GM21360 (cell line): Measurements from ENCODE around the gene DYNLL1.
"Not testable (repeated sequence)": the region's sequence is repeated elsewhere in the genome, so short reads cannot be mapped to it uniquely, and the experiment has no call there.

Experiments used
- ATAC-seq: cut with Tn5 transposase; IDR thresholded peaks from one replicate; pipeline ENCODE4 v1.9.1; 2021; ENCODE audit warnings: mild to moderate bottlenecking, moderate library complexity; ENCODE audit not compliant: unreplicated experiment

The DYNLL1 gene

DNA sequence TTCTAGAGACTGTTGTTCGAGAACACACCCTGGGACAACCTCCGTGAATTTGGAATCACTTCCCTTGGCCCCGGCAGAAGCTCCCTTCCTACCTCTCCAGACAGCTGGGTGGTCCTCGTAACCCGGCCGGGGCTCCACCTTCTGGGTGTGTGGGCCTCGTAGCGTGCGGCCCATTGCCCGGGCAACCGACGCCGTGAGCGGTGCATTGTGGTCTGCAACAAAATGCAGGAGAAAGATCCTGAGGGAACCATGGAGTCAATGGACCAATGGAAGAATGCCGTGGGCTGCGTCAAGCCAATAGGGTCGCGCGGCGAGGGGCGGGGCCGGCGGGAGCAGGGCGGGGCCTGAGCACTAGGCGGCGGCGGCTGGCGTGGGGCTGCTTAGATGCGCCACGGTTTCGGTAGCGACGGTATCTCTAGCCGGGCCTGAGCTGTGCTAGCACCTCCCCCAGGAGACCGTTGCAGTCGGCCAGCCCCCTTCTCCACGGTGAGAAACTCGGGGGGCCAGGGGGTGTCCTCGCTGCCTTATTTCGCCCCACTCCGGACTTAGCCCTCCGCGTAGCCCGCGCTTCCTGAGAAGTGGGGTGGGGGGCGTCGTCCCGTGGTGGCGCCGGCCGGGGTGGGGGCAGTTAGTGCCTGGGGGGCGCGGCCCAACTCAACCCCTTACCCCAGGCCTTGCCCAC is at the start of gene DYNLL1:
DYNLL1 (plus strand) TSS at position 383 of the 682 bp plus-strand sequence. CDS start 309 bp downstream, outside the sequence.
- peak; percentile 89 for ATAC-seq

DNA sequence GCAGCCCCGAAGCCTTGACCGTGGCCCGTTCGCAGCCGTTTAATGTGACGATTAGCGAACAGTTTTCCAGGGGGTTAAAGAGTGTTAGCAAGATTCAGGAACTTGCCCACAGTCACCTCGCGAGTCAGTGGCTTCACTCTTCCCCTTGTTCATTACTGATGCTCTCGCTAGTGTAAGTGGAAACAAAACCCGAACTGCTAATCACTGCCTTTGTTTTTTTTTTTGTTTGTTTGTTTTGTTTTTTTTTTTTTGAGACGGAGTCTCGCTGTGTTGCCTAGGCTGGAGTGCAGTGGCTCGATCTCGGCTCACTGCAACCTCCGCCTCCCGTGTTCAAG is 49.1 kb upstream of the DYNLL1 start:
- not testable (repeated sequence) for ATAC-seq

DNA sequence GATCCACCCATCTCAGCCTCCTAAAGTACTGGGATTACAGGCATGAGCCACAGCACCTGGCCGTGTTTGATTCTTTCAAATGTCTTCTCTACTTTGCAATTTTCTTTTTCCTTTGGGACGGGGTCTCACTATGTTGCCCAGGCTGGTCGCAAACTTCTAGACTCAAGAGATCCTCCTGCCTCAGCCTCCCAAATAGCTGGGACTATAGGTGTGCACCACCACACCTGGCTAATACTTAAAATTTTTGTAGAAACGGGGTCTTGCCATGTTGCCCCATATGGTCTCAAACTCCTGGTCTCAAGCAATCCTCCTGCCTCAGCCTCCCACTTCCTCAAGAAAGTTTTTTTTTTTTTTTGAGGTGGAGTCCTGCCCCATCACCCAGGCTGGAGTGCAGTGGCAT is 47.9 kb upstream of the DYNLL1 start:
- ATAC-seq, result no peak

DNA sequence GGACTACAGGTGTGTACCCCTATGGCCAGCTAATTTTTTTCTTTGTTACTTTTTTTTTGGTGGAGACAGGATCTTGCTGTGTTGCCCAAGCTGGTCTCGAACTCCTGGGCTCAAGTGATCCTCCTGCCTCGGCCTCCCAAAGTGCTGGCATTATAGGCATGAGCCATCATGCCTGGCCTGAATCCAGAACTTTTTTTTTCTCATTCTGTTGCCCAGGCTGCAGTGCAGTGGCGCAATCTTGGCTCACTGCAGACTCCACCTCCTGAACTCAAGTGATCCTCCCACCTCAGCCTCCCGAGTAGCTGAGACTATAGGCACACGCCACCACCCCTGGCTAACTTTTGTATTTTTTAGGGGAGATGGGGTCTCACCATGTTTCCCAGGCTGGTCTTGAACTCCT is 43.4 kb upstream of the DYNLL1 start:
- not testable (repeated sequence) for ATAC-seq

DNA sequence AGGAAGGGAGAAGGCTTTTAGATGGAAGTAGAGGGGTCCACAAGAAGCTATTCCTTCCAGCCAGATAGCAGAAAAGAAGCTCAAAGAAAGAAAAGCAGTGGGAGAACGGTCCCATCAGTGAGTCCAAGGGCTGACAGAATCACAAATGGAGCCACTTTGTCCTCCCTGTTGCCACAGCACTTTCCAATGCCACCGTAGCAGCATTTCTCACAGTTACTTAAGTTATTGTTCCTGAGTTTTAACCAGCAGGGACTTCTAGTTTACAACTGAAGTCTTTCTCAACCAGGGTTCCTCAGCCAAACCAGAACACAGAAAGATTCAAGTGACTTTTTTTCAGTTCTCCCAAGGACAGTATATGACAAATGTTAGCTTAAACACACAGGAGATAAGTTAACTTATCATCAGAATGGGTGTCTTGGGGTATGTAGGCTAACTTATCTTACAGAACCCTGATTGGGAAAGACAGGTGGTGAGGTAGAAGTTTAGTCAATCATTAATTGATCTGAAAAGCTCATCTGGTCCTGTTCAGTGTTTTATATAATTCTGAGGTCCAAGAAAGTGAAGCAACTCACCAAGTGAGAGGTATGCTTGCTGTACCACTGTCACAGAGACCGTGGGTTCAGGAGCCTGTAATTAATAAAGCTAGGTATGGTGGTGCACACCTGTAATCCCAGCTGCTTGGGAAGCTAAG is 42.7 kb upstream of the DYNLL1 start:
- no peak for ATAC-seq

DNA sequence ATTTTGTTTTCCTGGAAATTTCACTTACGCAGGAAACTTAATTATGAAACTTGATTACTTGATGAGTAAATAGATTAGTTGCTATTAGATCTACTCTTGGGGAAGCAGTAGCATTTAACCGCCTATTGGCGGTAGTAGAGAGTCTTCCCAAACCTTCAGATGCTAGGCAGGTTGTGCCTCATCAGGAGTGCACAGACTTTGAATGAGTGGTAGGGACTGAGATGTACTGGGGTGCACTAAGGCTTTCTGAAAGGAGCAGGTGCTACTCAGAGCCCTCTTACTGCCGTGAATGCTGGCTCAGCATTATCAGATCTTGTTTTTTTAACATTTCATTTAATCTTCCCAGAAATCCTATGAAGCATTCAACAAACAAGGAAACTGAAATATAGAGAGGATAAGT is 41.9 kb upstream of the DYNLL1 start:
- no peak for ATAC-seq

DNA sequence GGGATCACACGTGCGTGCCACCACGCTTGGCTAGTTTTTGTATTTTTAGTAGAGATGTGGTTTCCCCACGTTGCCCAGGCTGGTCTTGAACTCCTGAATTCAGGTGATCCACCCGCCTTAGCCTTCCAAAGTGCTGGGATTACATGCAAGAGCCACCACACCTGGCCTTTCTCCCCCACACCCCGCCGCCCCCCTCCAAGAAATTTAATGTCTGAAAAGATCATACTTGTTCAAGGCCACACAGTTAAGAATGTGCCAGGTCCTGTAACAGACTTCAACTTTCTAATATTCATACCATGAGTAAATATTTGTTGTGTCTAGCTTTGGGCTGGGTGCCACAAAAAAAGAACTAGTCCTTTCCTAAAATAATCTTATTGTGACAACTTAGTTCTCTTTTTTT is 40.6 kb upstream of the DYNLL1 start:
- no peak for ATAC-seq

DNA sequence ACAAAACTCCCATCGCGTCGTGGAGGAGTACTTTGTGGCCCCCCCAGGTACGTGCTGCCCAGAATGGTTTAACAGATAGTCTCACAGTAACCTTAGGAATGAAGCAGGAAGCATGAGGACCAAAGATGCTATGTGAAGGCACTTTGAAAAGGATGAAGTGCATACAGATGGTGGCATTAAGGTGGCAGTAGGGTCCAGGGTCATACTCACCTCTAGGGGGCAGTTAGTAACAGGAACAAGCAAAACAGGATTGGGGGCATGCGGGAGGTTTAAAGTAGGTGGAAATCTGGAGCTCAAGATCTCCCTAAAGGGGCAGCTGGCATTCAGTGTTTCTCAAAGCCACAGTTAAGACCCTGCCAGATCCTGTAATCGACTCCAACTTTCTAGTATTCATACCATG is 38.8 kb upstream of the DYNLL1 start:
- no peak for ATAC-seq

DNA sequence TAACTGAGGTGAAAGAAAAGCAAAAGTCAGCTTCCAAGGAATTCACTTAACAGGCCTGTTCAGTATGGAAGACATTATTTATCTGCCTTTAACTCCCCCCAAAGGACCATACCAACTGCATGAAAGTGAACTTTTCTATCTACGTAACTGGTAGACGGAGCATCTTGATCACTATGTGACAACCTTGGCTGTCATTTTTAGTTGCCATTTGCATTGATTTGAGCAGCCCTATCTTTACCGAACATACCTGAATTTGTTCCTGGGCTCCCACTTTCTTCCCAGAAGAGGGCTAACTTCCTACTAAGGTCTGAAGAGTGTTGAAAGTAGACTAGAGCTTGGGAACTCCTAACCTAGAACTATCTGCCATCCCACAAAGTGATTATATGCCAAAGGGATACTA is 35.8 kb upstream of the DYNLL1 start:
- no peak for ATAC-seq

DNA sequence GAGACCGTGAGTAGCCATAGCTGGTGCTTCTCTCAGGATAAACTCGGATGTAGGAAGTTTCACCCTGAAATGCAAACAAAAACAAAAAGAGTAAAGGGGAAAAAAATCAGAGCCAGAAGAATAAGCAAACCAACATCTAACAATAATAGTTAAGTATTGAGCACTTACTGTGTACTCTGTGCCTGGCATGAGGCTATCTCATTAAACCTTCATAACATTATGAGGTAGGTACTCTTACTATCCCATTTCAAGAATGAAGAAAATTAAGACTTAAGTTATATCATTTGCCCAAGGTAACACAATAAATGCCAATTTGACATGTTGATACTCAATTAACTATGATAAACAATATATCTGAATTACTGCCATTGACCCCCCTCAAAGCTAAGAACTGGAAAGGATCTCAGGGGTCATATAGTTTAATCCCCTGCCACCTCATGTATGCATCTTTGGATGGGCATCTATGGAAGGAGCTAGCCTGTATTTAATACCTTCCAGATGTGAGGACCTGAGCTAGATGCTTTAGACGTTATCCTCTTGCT is 33.7 kb upstream of the DYNLL1 start:
- no peak for ATAC-seq

DNA sequence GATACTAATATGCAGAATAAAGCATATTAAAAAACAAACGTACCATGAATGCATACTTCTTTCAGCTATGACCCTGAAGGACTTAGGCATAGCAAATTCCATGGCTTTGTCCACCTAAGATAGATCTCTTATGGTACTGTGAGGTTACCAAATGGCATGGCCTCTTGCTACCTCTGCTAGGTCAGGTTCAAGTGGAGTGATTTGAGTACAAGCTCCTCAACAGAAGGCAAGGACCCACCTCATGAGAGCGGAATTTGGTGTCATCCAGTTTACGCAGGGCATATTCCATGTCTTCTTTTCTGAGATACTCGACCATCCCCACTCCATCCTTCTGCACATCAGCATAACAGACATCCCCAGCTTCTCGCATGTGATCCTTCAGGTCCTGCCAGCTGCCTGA is 32.2 kb upstream of the DYNLL1 start:
- ATAC-seq, result no peak

DNA sequence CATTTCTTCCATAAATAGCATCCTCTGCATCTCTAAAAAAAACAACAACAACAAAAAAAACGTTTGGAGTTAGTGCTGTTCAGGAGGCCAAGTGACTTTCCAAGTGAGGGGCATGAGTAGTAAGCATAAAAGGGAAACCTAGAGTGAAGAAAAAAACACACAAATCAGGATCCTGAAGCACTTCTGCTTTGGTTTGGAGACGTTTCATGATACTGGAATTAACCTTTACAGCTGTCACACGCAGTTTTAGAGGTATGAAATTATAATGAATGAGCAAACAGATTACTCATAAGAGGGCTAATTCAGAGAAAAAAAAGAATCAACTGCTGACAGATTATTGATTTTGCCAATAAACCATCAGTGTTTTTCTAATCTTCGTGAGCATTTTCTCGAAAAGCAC is 30.2 kb upstream of the DYNLL1 start:
- ATAC-seq, result no peak

DNA sequence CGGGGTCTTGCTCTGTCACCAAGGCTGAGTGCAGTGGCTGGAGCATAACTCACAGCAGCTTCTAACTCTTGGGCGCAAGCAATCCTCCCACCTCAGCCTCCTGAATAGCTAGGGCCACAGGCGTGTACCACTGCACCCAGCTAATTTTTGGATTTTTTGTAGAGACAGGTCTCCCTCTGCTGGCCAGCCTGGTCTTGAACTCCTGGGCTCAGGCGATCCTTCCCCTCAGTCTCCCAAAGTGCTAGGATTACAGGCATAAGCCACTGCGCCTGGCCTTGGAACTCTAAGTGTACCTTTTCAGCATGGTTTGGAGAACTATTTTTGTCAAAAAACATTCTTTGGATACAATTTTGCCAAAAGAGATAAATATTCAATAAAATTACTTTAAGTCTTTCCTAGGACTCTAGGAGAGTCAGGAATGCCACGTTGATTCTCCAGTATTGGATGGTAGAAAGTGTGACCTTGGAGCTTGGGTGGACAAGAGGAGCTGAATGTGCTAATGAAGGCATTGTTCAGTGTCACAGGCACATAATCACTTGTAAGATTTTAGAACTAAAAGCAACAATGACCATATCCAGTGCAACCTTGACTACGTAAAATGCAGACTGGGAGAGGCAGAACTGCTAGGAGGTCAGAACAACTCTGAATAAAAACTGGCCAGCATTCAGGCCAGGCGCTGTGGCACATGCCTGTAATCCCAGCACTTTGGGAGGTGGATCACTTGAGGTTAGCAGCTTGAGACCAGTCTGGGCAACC is 29.2 kb upstream of the DYNLL1 start:
- no peak for ATAC-seq

DNA sequence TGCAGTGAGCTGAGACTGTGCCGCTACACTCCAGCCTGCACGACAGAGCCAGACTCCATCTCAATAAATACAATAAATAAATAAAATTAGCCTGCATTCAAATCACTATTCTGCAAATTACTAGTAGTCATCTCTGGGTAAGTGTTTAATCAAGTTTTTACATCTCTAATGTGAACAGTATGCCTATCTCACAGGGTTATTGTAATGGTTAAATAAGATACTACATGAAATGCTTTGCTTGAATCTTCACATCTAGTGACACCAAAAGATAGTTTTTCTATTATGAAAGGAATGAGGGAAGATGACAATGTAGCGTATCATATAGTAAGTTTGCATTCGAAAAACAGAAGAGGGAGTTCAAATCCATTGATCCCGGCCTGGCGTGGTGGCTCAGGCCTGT is 28.5 kb upstream of the DYNLL1 start:
- no peak for ATAC-seq

DNA sequence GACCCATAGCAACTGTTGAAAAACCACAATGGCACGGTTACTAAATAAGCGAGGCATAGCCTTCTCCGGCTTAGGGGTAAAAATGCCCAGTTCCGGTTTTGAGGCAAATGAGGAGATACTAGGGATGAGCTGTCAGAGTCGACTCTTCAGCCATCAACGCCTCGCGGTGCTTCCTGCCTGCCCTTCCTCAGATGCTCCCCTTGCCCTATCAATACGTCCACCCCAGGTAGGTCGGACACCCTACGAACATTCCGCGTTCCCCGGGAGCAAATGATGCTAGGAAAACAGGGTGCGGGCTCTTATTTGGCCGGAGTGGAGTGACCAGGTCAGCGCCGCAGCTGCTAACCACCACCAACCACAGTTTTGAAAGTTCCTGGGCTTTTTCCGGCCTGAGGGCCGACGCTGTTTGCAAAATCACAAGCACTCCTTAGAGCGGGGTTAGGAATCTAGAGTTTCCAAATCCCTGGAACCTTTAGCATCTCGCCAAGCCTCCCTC is 27.5 kb upstream of the DYNLL1 start:
- no peak for ATAC-seq

DNA sequence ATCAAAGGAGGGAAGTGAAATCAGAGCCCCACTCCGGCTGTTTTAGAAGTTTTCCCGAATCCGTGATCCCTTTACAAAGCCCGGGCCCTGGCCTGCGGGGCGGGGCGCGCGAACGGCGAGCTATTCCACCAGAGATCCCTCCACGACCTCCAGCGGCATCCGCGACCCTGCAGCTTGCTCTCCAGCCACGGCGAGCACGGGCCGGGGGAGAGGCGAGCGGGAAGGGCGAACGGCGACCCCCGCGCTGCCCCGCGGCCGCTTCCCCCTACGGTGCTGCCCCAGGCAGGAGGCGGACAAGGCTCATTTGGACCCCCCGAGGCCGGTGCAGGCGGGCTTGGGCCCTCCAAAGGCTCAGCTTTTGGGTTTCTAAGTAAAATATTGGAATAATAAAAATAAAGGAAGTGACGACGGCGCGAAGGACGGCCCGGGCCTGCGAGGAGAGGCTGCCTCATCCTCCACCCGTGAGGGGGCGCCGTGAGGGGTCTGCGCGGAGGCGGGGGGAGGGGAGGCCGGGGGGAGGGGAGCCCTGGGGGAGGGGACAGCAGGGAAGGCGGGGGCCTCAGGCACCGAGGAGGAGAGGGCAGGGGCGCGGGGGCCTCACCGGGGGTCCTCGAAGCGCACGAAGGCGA is 27.0 kb upstream of the DYNLL1 start:
- ATAC-seq, result peak; percentile 6

DNA sequence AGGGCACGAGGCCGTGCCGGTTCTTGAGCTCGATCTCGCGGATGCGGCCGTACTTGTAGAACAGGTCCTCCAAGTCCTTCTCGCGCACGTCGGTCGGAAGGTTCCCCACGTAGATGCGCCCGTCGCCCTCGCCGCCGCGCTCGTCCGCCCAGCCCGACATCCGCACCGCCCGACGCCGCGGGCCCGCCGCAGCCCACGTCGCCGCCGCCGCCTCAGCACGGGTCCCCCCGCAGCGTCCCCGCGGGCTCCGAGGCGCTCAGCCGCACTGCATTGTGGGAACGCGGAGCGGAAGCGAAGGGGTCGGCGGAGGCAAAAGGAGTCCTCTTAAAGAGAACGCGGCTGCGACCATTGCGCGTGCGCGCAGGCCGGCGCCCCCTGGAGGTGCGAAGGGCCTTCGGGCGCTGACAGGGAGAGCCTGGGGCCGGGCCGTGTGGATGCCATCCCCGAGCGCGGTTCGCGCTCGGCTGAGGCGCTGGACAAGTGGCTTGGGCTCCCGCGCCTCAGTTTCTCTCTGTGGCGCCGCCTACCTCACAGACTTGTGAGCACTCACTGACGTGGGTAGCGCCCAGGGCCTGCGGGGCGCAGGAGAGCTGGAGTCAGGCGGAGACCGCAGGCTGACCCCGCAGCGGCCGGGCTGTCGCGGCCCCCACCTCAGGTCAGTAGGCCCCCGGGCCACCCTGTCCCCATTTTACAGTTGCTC is 26.3 kb upstream of the DYNLL1 start, which contains the start of gene SRSF9:
SRSF9 (minus strand) TSS at position 299 of the 700 bp plus-strand sequence; CDS start at position 160, 139 bp downstream.
- ATAC-seq, result peak; percentile 71

DNA sequence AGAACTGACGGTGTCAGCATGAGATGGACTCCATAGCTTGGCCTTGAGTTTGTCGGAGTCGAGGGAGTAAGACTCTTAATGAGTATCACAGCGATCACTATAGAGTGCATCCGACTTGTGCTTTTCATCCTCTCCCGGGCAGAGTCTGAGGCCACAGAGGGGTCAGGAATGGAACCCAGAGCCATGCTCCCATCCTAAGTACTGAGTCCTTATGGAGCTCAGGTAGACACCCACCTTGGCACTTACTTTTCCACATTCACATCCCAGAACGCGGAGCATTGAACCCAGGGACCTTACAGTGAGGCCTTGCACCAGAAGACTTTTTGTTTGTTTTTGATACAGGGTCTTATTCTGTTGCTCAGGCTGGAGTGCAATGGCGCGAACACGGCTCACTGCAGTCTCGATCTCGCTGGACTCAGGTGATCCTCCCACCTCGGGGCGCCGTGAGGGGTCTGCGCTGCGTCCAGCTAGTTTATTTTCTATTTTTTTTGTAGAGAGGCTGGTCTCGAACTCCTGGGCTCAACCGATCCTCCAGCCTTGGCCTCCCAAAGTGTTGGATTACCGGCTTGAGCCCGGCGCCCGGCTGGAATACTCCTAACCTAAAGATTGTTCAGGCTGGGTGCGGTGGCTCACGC is 25.6 kb upstream of the DYNLL1 start:
- peak; percentile 13 for ATAC-seq

DNA sequence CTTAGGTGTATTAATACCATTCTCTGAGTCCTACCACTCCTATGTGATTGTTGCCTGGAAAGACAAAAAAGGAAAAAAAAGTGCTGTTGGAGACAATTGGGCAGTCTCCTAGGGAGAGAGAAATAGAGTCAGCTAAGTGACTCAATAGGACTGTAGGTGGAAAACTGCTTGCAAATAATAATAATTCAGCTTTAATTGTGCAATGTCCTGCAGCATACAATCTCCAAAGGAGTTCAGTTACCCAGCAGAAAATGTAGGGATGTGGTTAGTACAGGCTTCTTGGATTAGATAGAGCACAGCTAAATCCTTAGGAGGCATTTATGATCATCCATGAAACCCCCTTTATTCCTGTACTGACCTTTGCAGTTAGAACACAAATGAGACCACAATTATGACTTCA is 23.4 kb upstream of the DYNLL1 start:
- ATAC-seq, result no peak
